ENCODE results near the gene OXCT1. TPM values are rescaled to one million over a fixed set of nuclear protein-coding genes. Genes with fewer than 3 reads are reported as not detected.

The OXCT1 gene
- total and polyA plus RNA-seq, 2 of the 8 experiments (the other 6 are each of a cell fraction or from before 2014, with no cell fraction given): 10.1 to 28.2 TPM

DNA sequence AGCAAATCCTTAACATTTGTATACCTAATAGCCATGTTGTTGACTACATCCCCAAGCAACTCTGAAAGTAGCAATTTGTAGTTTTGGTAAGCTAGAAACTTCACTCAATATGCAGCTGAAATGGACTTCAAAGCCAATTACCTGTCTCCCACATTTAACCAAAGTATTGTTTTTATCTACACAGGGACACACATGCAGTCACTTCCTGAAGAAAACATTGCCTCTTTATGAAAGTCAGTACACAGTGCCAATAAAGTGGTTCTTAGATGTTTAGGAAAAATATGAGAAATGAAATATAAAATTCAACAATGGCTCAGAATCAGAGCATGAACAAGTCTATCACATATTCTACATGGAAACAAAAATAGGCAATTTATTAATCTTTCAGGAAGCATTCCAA lies 49.2 kb downstream of the OXCT1 start (continued):
- TF ChIP-seq SIN3A (conservative IDR thresholded peaks at IDR 0.05 in 1 of 2, IDR thresholded peaks at IDR 0.05 in 1 of 2; ENCODE audit: low read depth in 1 of 2, low read length in 2 of 2) (no peak), RFX5 (IDR thresholded peaks at IDR 0.05; ENCODE audit: borderline replicate concordance, low read depth, low read length) (no peak), RAD21 (IDR thresholded peaks at IDR 0.05 in 1 of 2, conservative IDR thresholded peaks at IDR 0.05 in 1 of 2; ENCODE audit: low read depth in 2 of 2, low read length in 2 of 2) (no peak)

All from H1 (cell line).